ENCODE data around the gene SFT2D3.

GRCh38 chr2:127705391-127706065, 4.2 kb downstream of the SFT2D3 start:
- no peak for TF ChIP-seq CTCF (IDR thresholded peaks at IDR 0.05; ENCODE audit: poor library complexity, severe bottlenecking)
- TF ChIP-seq MXI1 (conservative IDR thresholded peaks at IDR 0.05; ENCODE audit: poor library complexity, severe bottlenecking) = no peak
- TF ChIP-seq RAD21 (conservative IDR thresholded peaks at IDR 0.05) = no peak
